ENCODE measurements around the gene CBY2.

CBY2 gene

DNA sequence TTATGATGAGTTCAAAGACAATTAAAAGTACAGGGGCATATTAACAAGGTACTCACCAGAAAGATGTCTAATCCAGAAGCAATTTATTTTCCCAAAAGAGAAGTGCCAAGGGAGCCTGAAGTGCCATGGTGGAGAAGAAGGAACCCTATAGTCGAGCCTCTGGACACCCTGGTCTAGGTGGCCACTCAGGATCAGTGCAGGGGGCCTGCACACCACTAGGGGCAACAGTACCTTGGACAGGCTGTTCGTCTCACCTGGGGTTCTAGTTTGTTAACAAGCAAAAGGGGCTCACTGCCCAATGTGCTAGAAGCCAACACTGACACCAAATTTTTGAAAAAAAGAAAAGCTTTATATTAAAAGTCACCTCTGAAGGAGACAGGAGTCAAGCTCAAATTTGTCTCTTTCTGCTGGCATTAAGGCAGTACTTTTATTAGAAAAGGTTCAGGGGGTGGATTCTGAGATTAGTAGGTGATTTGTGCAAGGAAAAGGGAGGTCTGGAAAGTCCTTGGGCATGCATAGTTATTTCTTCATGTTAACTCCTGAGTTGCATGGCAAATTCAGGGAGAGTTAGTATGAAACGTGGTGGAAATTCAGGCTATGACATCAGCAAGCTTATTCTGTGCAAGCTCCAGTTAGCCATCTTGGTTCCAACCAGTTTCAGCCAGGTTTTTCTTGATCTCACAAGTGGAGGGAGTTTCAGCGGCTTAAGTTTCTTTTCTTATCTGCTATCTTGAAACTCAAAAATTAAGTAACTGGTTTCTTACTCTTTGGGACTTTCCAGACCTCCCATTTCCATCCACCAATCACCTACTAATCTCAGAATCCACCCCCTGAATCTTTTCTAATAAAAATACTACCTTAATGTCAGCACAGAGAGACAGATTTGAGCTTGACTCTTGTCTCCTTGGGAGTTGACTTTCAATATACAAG lies 884 bp upstream of the CBY2 start:
- TF ChIP-seq, protein P1, sequence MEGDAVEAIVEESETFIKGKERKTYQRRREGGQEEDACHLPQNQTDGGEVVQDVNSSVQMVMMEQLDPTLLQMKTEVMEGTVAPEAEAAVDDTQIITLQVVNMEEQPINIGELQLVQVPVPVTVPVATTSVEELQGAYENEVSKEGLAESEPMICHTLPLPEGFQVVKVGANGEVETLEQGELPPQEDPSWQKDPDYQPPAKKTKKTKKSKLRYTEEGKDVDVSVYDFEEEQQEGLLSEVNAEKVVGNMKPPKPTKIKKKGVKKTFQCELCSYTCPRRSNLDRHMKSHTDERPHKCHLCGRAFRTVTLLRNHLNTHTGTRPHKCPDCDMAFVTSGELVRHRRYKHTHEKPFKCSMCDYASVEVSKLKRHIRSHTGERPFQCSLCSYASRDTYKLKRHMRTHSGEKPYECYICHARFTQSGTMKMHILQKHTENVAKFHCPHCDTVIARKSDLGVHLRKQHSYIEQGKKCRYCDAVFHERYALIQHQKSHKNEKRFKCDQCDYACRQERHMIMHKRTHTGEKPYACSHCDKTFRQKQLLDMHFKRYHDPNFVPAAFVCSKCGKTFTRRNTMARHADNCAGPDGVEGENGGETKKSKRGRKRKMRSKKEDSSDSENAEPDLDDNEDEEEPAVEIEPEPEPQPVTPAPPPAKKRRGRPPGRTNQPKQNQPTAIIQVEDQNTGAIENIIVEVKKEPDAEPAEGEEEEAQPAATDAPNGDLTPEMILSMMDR (IDR thresholded peaks at IDR 0.05; ENCODE audit: low read depth, low read length, missing control alignments) = no peak
- no peak overlapping the region for H3K4me3 ChIP-seq (ENCODE audit: low read depth, low read length)
- DNase-seq (ENCODE audit: low read depth) = no peak
- in situ Hi-C loops (cut with HindIII; ENCODE audit: low sequenced_read_pairs) = no loop called here

DNA sequence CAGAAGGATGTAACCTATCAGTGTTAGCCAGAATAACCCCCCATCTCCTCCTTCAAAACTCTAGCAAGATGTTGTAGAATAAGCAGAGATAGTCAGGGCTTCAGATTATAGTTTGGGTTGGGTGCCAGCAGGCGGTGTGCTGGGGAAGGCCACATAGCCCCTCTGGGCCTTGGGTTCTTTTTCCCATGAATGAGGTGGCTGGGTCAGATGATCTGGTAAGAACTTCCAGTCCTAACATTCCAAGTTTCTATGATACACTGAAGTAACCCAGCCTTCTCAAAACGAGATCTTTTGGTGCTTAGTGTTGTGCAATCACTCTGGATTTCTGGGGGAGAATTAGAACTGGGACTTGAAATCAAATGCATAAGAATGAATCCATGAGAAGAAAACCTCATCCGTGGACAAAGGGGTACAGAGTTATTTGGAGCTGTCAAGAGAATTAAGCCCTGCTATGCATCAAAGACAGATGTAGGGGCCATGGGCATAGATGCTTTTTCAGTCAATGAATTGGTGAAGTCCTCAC lies 810 bp downstream of the CBY2 start:
- TF ChIP-seq, protein P1 (IDR thresholded peaks at IDR 0.05; ENCODE audit: low read depth, low read length, missing control alignments) = no peak
- in situ Hi-C loops (cut with HindIII; ENCODE audit: low sequenced_read_pairs) = no loop called here
- no peak overlapping the region for H3K4me3 ChIP-seq (ENCODE audit: low read depth, low read length)
- DNase-seq (ENCODE audit: low read depth) = no peak

DNA sequence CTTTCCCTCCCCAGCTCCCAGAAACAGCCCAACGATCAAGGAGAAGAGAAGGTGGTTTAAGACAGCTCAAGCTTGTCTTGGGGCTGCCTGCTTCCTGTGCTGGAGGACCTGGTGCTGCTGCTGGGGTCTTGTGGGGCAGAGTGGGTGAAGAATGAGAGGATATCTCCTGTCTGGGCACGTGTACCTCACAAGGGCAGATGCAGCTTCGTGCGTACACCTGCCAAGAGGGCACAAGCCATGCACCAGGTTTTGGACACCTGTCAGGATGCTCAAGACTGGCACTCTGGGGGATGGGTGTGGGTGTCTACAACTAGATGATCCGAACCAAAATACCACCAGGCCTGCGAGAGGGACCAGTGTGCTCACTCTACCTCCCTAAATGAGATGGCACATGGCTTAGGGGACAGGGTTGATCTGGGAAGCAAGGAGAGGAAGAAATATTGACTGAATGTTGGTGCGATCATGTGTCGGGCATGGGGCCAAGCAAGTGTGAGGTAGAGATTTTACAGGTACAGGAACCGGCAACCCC lies 2.2 kb downstream of the CBY2 start:
- TF ChIP-seq, protein P1 (IDR thresholded peaks at IDR 0.05; ENCODE audit: low read depth, low read length, missing control alignments) = no peak
- H3K4me3 ChIP-seq (ENCODE audit: low read depth, low read length) = no peak overlapping the region
- DNase-seq (ENCODE audit: low read depth) = no peak
- in situ Hi-C loops (cut with HindIII; ENCODE audit: low sequenced_read_pairs) = no loop called here

DNA sequence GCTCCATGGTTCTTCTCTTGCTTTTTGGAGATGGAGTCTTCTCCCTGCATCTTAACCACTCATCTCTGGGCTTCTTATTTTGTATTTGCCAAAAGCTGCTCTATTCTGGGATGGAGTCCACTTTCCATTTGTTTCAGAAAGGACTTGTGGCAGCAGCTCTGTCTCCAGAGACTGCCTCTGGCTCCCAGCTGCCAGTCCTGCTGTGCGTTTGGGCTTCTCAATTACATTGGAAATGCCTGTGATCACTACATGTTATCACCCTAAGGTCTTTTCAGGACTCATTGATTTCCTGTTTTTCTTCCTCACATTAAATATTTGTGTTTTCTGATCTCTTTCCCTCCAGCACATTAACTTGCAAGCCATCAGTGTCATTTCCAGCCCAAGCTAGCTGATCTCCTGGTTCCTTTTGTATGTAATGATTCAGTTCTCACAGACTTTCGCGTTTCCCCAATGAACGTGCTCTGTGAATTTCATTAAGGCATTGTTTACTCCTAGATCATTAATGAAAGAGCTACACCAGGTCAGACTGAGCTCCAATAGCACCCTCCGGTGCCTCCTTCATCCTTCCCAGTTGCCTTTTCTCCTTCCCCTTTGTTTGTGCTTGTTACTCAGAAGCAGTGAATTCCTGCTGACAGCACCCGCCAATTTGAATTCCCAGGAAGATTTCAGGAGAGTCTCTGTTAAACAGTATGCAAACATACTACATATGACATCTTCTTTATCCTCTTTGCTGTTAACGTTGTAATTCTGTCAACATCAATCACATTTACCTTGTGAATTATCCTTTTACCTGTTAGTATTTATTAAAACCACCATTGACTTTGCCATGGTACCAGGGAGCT lies 3.0 kb downstream of the CBY2 start:
- in situ Hi-C loops (cut with HindIII; ENCODE audit: low sequenced_read_pairs) = no loop called here
- DNase-seq (ENCODE audit: low read depth) = no peak
- TF ChIP-seq, protein P1 (IDR thresholded peaks at IDR 0.05; ENCODE audit: low read depth, low read length, missing control alignments) = no peak
- H3K4me3 ChIP-seq (ENCODE audit: low read depth, low read length) = no peak overlapping the region

- in situ Hi-C loops (cut with HindIII; ENCODE audit: low sequenced_read_pairs) = no loop called here
- DNase-seq (ENCODE audit: low read depth) = no peak
- TF ChIP-seq, protein P1 (IDR thresholded peaks at IDR 0.05; ENCODE audit: low read depth, low read length, missing control alignments) = no peak
- H3K4me3 ChIP-seq (ENCODE audit: low read depth, low read length) = no peak overlapping the region
Measured at GRCh38 chr13:45705918-45706317, 3.8 kb downstream of the CBY2 start.

GRCh38 chr13:45707516-45708100 lies 5.5 kb downstream of the CBY2 start:
- in situ Hi-C loops (cut with HindIII; ENCODE audit: low sequenced_read_pairs) = no loop called here
- H3K4me3 ChIP-seq (ENCODE audit: low read depth, low read length) = no peak overlapping the region
- no peak for DNase-seq (ENCODE audit: low read depth)
- TF ChIP-seq, protein P1 (IDR thresholded peaks at IDR 0.05; ENCODE audit: low read depth, low read length, missing control alignments) = no peak

All from astrocyte of the cerebellum (primary cell).